Measurements from ENCODE around the gene MNT. TPM values are rescaled to one million over a fixed set of nuclear protein-coding genes. Genes with fewer than 3 reads are reported as not detected.

The MNT gene
- total RNA-seq, 4 donors from 2014 or later = 9.5 to 57.8 (median 39.0) TPM

- Histone ChIP-seq H3K27ac (peak overlapping the region in 2 of 4 donors; percentile 27 to 82), H3K4me3 (no peak overlapping the region), H3K36me3 (peaks cover 0 to 22% (median 0%) of the 10 kb centered on the region in 3 donors), H3K9me3 (no peaks in the 10 kb centered on the region), H3K4me1 (peaks cover 0 to 17% (median 0%) of the 10 kb centered on the region in 4 donors), H3K27me3 (no peaks in the 10 kb centered on the region)
- peak in 2 of 3 donors; percentile 70 to 90 for DNase-seq
- TF ChIP-seq POLR2A (IDR thresholded peaks at IDR 0.05) = peak in 1 of 2 donors; percentile 23
- TF ChIP-seq CTCF (IDR thresholded peaks at IDR 0.05) = peak in 1 of 6 experiments; percentile 3
These were observed 57.4 kb downstream of the MNT start for GRCh38 chr17:2343421-2343820.

- TF ChIP-seq POLR2A (IDR thresholded peaks at IDR 0.05) = no peak
- Histone ChIP-seq H3K9me3 (no peaks in the 10 kb centered on the region), H3K27ac (peak overlapping the region; percentile 80 to 88 (median 85)), H3K4me3 (peak overlapping the region; percentile 85 to 97 (median 96)), H3K4me1 (peaks cover 0 to 17% (median 6%) of the 10 kb centered on the region in 4 donors), H3K36me3 (peaks cover 0 to 22% (median 0%) of the 10 kb centered on the region in 3 donors), H3K27me3 (no peaks in the 10 kb centered on the region)
- no peak for DNase-seq
These were observed 62.6 kb downstream of the MNT start for GRCh38 chr17:2338315-2338657.

- Histone ChIP-seq H3K9me3 (no peaks in the 10 kb centered on the region), H3K27me3 (no peaks in the 10 kb centered on the region), H3K36me3 (peaks cover 0 to 26% (median 0%) of the 10 kb centered on the region in 3 donors), H3K4me1 (peaks cover 0 to 17% (median 6%) of the 10 kb centered on the region in 4 donors), H3K27ac (peak overlapping the region; percentile 80 to 88 (median 85)), H3K4me3 (peak overlapping the region; percentile 85 to 97 (median 96))
- peak; percentile 28 to 46 for TF ChIP-seq POLR2A (IDR thresholded peaks at IDR 0.05)
- no peak for TF ChIP-seq CTCF (IDR thresholded peaks at IDR 0.05)
- DNase-seq = peak; percentile 55 to 83 (median 77)
These were observed 63.1 kb downstream of the MNT start for GRCh38 chr17:2337544-2338314.

GRCh38 chr17:2336852-2337543 is 63.9 kb downstream of the MNT start, which contains the start of gene SGSM2:
TSS of gene SGSM2 (plus strand) at chr17:2337501. CDS start at chr17:2337689, 188 bp downstream.
- Histone ChIP-seq H3K36me3 (peaks cover 0 to 30% (median 0%) of the 10 kb centered on the region in 3 donors), H3K4me3 (peak within 1 kb of the TSS; percentile 85 to 97 (median 96)), H3K27me3 (no peaks in the 10 kb centered on the region), H3K9me3 (no peaks in the 10 kb centered on the region), H3K4me1 (peaks cover 0 to 17% (median 6%) of the 10 kb centered on the region in 4 donors), H3K27ac (peak within 1 kb of the TSS; percentile 80 to 88 (median 85))
- TF ChIP-seq CTCF (IDR thresholded peaks at IDR 0.05) = no peak
- no peak for TF ChIP-seq POLR2A (IDR thresholded peaks at IDR 0.05)
- DNase-seq = peak; percentile 50 to 78 (median 71)

- H3K9me3 ChIP-seq = no peaks in the 10 kb centered on the region
- TF ChIP-seq CTCF (IDR thresholded peaks at IDR 0.05) (peak in 4 of 6 experiments; percentile 8 to 35 (median 17)), POLR2A (IDR thresholded peaks at IDR 0.05) (peak; percentile 81 to 87)
- no peaks in the 10 kb centered on the region for H3K27me3 ChIP-seq
- H3K4me3 ChIP-seq = peak within 1 kb of the TSS; percentile 85 to 97 (median 96)
- peaks cover 0 to 33% (median 0%) of the 10 kb centered on the region in 3 donors for H3K36me3 ChIP-seq
- H3K27ac ChIP-seq = peak within 1 kb of the TSS; percentile 80 to 88 (median 85)
- H3K4me1 ChIP-seq = peaks cover 0 to 17% (median 6%) of the 10 kb centered on the region in 4 donors
- peak; percentile 88 to 95 (median 92) for DNase-seq
These were observed 64.5 kb downstream of the MNT start, which contains the start of gene TSR1 for GRCh38 chr17:2336215-2336851. TSS of gene TSR1 (minus strand) at chr17:2336457. CDS start at chr17:2336427, 30 bp downstream.

Data from Peyer's patch (tissue), 4 donors.